Measurements from ENCODE around the gene FHIT. TPM values are rescaled to one million over a fixed set of nuclear protein-coding genes. Genes with fewer than 3 reads are reported as not detected.

FHIT gene
- polyA plus RNA-seq, 1 of the 3 experiments (the other 2 are of a cell fraction) = 0.41 TPM

DNA sequence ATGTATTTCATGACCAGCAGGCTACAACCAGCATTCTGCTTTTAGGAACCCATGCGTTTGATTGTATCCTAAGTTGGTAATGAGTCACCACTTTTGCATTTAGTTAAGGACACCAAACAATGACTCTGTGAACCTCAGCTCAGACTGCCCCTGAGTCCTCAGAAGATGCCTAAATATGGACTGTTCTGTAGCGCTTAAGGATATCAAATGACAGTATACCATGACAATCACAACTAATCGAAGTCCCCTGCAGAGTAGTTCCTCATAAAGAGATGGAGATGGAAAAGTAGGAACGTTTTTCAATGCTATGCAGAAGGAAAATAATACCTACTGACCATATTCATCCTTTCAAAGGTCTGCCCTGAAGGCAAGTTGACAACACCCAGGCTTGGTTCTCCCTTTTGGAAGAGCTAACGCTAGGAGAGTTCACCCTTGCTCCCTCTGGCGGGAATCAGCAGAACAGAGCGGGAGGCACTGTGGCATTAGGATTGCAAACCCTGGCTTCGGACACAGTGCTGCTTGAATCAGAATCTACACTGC, 508.6 kb downstream of the FHIT start:
- Histone ChIP-seq H3K27me3 (ENCODE audit: insufficient read depth) (no peaks in the 10 kb centered on the region), H3K9ac (no peak overlapping the region), H3K9me2 (no peaks in the 10 kb centered on the region), H3K4me2 (peak overlapping the region; percentile 55), H3K9me3 (no peaks in the 10 kb centered on the region), H3K79me2 (ENCODE audit: insufficient read depth) (no peaks in the 10 kb centered on the region), H3K4me3 (ENCODE audit: low read depth in 2 of 2, low read length in 1 of 2) (no peak overlapping the region), H4K20me1 (ENCODE audit: insufficient read depth) (no peaks in the 10 kb centered on the region), H3F3A (replicated peaks; ENCODE audit: insufficient read depth) (peaks cover 12% of the 10 kb centered on the region), H2AFZ (ENCODE audit: low read depth) (no peak overlapping the region), H3K4me1 (ENCODE audit: control insufficient read depth in 1 of 2, insufficient read depth in 2 of 2, low read depth in 1 of 2, low read length in 1 of 2) (peaks cover 4 to 26% of the 10 kb centered on the region in 2 experiments; a peak in 3 of 4 replicates), H3K36me3 (replicated peaks in 1 of 2; ENCODE audit: control insufficient read depth in 1 of 2, insufficient read depth in 2 of 2, low read length in 1 of 2) (no peaks in the 10 kb centered on the region), H3K27ac (ENCODE audit: low read depth in 2 of 2, low read length in 1 of 2) (no peak overlapping the region; a peak in 1 of 4 replicates)
- DNase-seq = no peak
- WGBS (ENCODE audit: low lambda C conversion rate) = 60% methylated on average over 8 of the region's 8 CpGs
- CTCF ChIA-PET = interaction anchor here (1.5 kb wide), 1 partner anchor 14 kb away, joined by 3 read pairs; no protein-coding TSS in a partner anchor
- POLR2A ChIA-PET = no interaction called here
- peak; percentile 43 for TF ChIP-seq JUND (IDR thresholded peaks at IDR 0.05)
- peak; percentile 31; the same call in 1 of the 2 replicates for TF ChIP-seq FOSL2 (IDR thresholded peaks at IDR 0.05; ENCODE audit: borderline replicate concordance, low read depth)
- TF ChIP-seq SMC3 (IDR thresholded peaks at IDR 0.05; ENCODE audit: low read depth, low read length) = no peak

DNA sequence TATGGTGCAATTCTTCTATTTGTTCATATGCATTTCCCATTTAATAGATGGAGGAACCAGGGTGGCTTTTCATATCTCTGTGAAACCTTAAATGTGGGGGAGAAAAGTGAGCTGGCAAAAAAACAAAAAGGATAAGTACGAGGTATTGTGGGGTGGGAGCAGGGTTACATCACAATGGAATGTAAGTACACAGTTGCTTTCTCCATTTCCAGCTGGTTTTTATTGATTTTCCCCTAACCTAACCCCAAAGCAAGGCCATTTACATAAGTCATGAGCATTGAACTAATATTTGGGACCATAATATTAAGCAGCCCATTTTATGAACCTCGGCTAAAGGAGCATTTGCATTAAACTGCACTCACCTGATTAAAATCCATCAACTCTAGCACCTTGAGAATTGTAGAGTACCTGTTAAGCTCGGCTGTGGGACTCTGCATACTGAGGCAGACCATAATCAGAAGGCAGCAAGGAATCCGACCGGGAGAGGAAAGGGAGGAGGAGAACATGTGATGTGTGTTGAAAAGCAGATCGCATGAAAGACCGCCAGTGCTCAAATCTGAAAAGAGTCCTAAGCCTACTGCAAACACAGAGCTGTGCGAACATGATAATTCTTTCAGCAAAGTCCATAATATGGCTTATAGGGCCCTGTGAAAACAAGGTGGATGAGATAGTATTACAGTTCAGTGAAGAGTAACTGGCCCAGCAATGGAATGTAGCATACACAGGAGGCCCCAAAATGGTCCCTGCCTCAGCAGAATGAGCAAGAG, 513.4 kb downstream of the FHIT start:
- 76% methylated on average over 8 of the region's 8 CpGs for WGBS (ENCODE audit: low lambda C conversion rate)
- Histone ChIP-seq H3K36me3 (replicated peaks in 1 of 2; ENCODE audit: control insufficient read depth in 1 of 2, insufficient read depth in 2 of 2, low read length in 1 of 2) (no peaks in the 10 kb centered on the region), H3K4me1 (ENCODE audit: control insufficient read depth in 1 of 2, insufficient read depth in 2 of 2, low read depth in 1 of 2, low read length in 1 of 2) (peaks cover 0 to 12% of the 10 kb centered on the region in 2 experiments; a peak in 2 of 4 replicates), H3K9ac (no peak overlapping the region), H3K9me3 (no peaks in the 10 kb centered on the region), H3K9me2 (no peaks in the 10 kb centered on the region), H3K4me2 (no peak overlapping the region), H4K20me1 (ENCODE audit: insufficient read depth) (no peaks in the 10 kb centered on the region), H3K27me3 (ENCODE audit: insufficient read depth) (no peaks in the 10 kb centered on the region), H2AFZ (ENCODE audit: low read depth) (no peak overlapping the region), H3K4me3 (ENCODE audit: low read depth in 2 of 2, low read length in 1 of 2) (no peak overlapping the region), H3K27ac (ENCODE audit: low read depth in 2 of 2, low read length in 1 of 2) (no peak overlapping the region), H3F3A (replicated peaks; ENCODE audit: insufficient read depth) (peaks cover 6% of the 10 kb centered on the region), H3K79me2 (ENCODE audit: insufficient read depth) (no peaks in the 10 kb centered on the region)
- no peak for TF ChIP-seq MXI1 (IDR thresholded peaks at IDR 0.05; ENCODE audit: low read depth, low read length)
- no peak for TF ChIP-seq EP300 (IDR thresholded peaks at IDR 0.05; ENCODE audit: borderline replicate concordance in 1 of 2, low read depth in 1 of 2, low read length in 1 of 2)
- TF ChIP-seq TAF1 (IDR thresholded peaks at IDR 0.05; ENCODE audit: borderline replicate concordance, low read depth, low read length) = no peak
- TF ChIP-seq, protein P1, sequence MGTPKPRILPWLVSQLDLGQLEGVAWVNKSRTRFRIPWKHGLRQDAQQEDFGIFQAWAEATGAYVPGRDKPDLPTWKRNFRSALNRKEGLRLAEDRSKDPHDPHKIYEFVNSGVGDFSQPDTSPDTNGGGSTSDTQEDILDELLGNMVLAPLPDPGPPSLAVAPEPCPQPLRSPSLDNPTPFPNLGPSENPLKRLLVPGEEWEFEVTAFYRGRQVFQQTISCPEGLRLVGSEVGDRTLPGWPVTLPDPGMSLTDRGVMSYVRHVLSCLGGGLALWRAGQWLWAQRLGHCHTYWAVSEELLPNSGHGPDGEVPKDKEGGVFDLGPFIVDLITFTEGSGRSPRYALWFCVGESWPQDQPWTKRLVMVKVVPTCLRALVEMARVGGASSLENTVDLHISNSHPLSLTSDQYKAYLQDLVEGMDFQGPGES (IDR thresholded peaks at IDR 0.05; ENCODE audit: low read depth, low read length) = no peak
- no peak for TF ChIP-seq ELF1 (IDR thresholded peaks at IDR 0.05)
- ChIA-PET CTCF (interaction anchor here (1.2 kb wide), 1 partner anchor 17 kb away, joined by 5 read pairs; no protein-coding TSS in a partner anchor), POLR2A (no interaction called here)
- DNase-seq = no peak

DNA sequence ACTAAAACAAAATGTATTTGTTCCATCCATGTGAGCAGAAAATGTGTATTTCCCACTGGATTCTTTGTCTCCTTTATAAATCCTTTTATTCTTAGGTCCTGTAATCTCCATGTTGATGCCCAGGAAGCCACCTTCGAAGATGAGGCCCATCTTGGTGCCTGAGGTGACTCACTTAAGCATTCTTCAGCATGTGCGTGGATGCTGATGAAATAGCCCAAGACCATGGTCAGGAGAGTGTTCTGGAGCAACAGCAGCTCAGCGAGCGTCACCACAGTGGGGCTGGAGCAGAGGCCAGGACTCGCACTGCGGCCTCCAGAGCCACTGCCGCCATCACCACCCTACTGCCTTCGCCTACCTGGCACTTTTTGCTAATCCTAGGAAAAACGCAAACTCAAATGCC, 520.9 kb downstream of the FHIT start:
- Histone ChIP-seq H3K4me2 (no peak overlapping the region), H3K79me2 (ENCODE audit: insufficient read depth) (no peaks in the 10 kb centered on the region), H2AFZ (ENCODE audit: low read depth) (no peak overlapping the region), H4K20me1 (ENCODE audit: insufficient read depth) (no peaks in the 10 kb centered on the region), H3K36me3 (replicated peaks in 1 of 2; ENCODE audit: control insufficient read depth in 1 of 2, insufficient read depth in 2 of 2, low read length in 1 of 2) (no peaks in the 10 kb centered on the region), H3K27ac (ENCODE audit: low read depth in 2 of 2, low read length in 1 of 2) (no peak overlapping the region), H3K27me3 (ENCODE audit: insufficient read depth) (no peaks in the 10 kb centered on the region), H3F3A (replicated peaks; ENCODE audit: insufficient read depth) (no peaks in the 10 kb centered on the region), H3K4me3 (ENCODE audit: low read depth in 2 of 2, low read length in 1 of 2) (no peak overlapping the region), H3K9me2 (no peaks in the 10 kb centered on the region), H3K9ac (no peak overlapping the region), H3K9me3 (no peaks in the 10 kb centered on the region), H3K4me1 (ENCODE audit: control insufficient read depth in 1 of 2, insufficient read depth in 2 of 2, low read depth in 1 of 2, low read length in 1 of 2) (no peaks in the 10 kb centered on the region)
- ChIA-PET CTCF (no interaction called here), POLR2A (no interaction called here)
- WGBS (ENCODE audit: low lambda C conversion rate) = 80% methylated on average over 9 of the region's 9 CpGs
- DNase-seq = no peak
- TF ChIP-seq MXI1 (IDR thresholded peaks at IDR 0.05; ENCODE audit: low read depth, low read length) (no peak), GATA2 (CRISPR knock-in tag; IDR thresholded peaks at IDR 0.05) (no peak), JUND (IDR thresholded peaks at IDR 0.05) (no peak), YY1 (IDR thresholded peaks at IDR 0.05; ENCODE audit: low read depth) (no peak), SIN3A (IDR thresholded peaks at IDR 0.05; ENCODE audit: borderline replicate concordance, low read depth, low read length) (no peak), ELF1 (IDR thresholded peaks at IDR 0.05) (no peak), NRF1 (IDR thresholded peaks at IDR 0.05; ENCODE audit: low read depth, low read length) (no peak), FOSL2 (IDR thresholded peaks at IDR 0.05; ENCODE audit: borderline replicate concordance, low read depth) (no peak), FOXJ3 (CRISPR knock-in tag; IDR thresholded peaks at IDR 0.05) (no peak), NFIC (IDR thresholded peaks at IDR 0.05; ENCODE audit: borderline replicate concordance) (no peak), GABPA (IDR thresholded peaks at IDR 0.05; ENCODE audit: low read depth) (no peak), TEAD4 (IDR thresholded peaks at IDR 0.05; ENCODE audit: borderline replicate concordance, insufficient read depth) (no peak)
- TF ChIP-seq, protein P1 (IDR thresholded peaks at IDR 0.05; ENCODE audit: low read depth, low read length) = no peak
- TF ChIP-seq, protein P2, sequence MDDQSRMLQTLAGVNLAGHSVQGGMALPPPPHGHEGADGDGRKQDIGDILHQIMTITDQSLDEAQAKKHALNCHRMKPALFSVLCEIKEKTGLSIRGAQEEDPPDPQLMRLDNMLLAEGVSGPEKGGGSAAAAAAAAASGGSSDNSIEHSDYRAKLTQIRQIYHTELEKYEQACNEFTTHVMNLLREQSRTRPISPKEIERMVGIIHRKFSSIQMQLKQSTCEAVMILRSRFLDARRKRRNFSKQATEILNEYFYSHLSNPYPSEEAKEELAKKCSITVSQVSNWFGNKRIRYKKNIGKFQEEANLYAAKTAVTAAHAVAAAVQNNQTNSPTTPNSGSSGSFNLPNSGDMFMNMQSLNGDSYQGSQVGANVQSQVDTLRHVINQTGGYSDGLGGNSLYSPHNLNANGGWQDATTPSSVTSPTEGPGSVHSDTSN (IDR thresholded peaks at IDR 0.05) = no peak
- TF ChIP-seq, protein P3, sequence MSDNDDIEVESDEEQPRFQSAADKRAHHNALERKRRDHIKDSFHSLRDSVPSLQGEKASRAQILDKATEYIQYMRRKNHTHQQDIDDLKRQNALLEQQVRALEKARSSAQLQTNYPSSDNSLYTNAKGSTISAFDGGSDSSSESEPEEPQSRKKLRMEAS (IDR thresholded peaks at IDR 0.05; ENCODE audit: low read depth) = no peak
